ENCODE measurements around the gene DNAJB4.

- TF ChIP-seq CTCF (IDR thresholded peaks at IDR 0.05; ENCODE audit: low read depth, low read length): no peak
- no peak for TF ChIP-seq EZH2phosphoT487 (IDR thresholded peaks at IDR 0.05; ENCODE audit: low read depth)
These were observed 1.0 kb downstream of the DNAJB4 start for GRCh38 chr1:78005755-78006154.
